Cardiac muscle cell (in vitro differentiated cells and primary cell): ENCODE measurements around the gene KRABD2.
A peak's percentile ranks its signal among the peaks of the same experiment; 100 is the strongest.

Experiments
- DNase-seq, 2 donors: peaks; one replicate each; pipeline versions ENCODE4 v3.0.0 to v3.0.0-alpha.2; 2010 to 2017; ENCODE audit warnings: low read depth in 1 of 2, low spot score in 1 of 2
- H3K27ac ChIP-seq: fragments of 200-600 bp; sonication (generic); 2 replicates; pipeline ENCODE4 v1.5.1; 2016
- H3K27me3 ChIP-seq: fragments of 200-600 bp; sonication (generic); 2 replicates; pipeline ENCODE4 v1.6.0; 2016; ENCODE audit warnings: control low read depth
- H3K36me3 ChIP-seq: fragments of 200-600 bp; sonication (generic); 2 replicates; pipeline ENCODE4 v1.5.1; 2016; ENCODE audit warnings: control low read depth
- H3K4me1 ChIP-seq: fragments of 200-600 bp; sonication (generic); 2 replicates; pipeline ENCODE4 v1.8.1; 2017; ENCODE audit warnings: low read depth, mild to moderate bottlenecking, mixed run types
- H3K4me3 ChIP-seq: fragments of 200-600 bp; sonication (generic); 2 replicates; pipeline ENCODE4 v1.5.1; 2016; ENCODE audit warnings: mild to moderate bottlenecking
- H3K9me3 ChIP-seq: fragments of 200-600 bp; sonication (generic); 2 replicates; pipeline ENCODE4 v1.5.1; 2017; ENCODE audit warnings: low read depth, mild to moderate bottlenecking, control low read depth
- CTCF ChIP-seq: IDR thresholded peaks from 2 replicates; pipeline ENCODE4 v1.5.1; 2012; ENCODE audit warnings: low read depth, mild to moderate bottlenecking, low read length

Gene KRABD2

GRCh38 chr17:8392274-8392673 is 15.8 kb upstream of the KRABD2 start:
- Histone ChIP-seq H3K4me1 (no peaks in the 10 kb centered on the region), H3K36me3 (no peaks in the 10 kb centered on the region), H3K4me3 (no peak overlapping the region), H3K9me3 (no peaks in the 10 kb centered on the region), H3K27me3 (no peaks in the 10 kb centered on the region), H3K27ac (no peak overlapping the region)
- no peak for TF ChIP-seq CTCF
- DNase-seq, result no peak

DNA sequence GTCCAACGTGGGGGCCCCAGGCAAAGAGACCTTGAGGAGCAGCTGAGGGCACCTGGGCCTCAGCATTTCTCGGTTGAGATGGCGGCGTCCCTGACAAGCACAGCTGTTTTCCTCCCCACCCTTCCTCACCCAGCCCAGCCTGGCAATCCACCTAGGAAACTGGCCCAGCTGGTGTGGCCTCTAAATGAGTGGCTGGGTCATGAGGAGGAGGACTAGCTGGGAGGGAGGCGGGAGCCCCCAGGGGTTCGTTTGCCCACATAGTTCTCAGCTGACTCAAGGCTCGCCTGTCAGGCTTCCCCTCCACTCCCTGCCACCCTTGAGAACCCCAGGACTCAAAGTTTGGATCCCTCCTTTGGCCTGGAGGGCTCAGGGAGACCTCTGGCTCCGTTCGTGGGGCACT is 15.2 kb upstream of the KRABD2 start:
- TF ChIP-seq CTCF, result no peak
- H3K36me3 ChIP-seq, result no peaks in the 10 kb centered on the region
- H3K9me3 ChIP-seq, result no peaks in the 10 kb centered on the region
- DNase-seq, result peak in 1 of 2 donors; percentile 29
- no peaks in the 10 kb centered on the region for H3K4me1 ChIP-seq
- H3K27ac ChIP-seq, result no peak overlapping the region
- H3K4me3 ChIP-seq, result no peak overlapping the region
- H3K27me3 ChIP-seq, result no peaks in the 10 kb centered on the region

DNA sequence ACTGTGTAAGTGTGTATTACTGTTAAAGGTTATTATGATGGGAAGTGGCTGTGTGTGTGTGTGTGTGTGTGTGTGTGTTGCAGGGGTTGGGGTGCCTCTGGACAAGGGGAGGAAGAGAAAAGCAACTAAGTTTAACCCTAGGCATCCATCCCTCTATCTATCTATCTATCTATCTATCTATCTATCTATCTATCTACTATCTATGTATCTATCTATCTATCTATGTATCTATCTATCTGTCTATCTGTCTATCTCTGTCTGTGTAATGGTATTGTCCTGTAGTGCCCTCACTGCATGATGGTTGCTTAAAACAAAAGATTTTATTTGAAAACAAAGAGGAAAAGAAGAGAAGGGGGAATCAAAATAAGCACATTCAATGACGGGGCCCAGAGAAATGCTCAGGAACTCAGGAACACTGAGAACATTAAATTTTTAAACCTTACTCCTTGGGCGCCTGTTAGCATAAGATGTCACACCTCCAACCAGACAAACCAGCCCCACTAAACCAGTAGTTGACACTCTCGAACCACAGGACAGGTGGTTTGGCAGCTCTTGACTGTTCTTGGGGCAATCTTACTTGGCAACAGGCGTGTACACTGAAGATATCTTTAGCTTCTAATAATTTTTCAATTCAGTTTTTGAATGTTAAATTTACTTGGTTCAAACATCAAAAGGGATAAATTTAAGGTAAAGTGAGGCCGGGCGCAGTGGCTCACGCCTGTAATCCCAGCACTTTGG is 11.6 kb upstream of the KRABD2 start:
- DNase-seq, result no peak
- no peak overlapping the region for H3K27ac ChIP-seq
- no peaks in the 10 kb centered on the region for H3K9me3 ChIP-seq
- TF ChIP-seq CTCF, result no peak
- no peak overlapping the region for H3K4me3 ChIP-seq
- no peaks in the 10 kb centered on the region for H3K4me1 ChIP-seq
- no peaks in the 10 kb centered on the region for H3K36me3 ChIP-seq
- no peaks in the 10 kb centered on the region for H3K27me3 ChIP-seq

- no peaks in the 10 kb centered on the region for H3K27me3 ChIP-seq
- H3K9me3 ChIP-seq, result no peaks in the 10 kb centered on the region
- DNase-seq, result no peak
- H3K4me3 ChIP-seq, result no peak overlapping the region
- no peaks in the 10 kb centered on the region for H3K36me3 ChIP-seq
- H3K27ac ChIP-seq, result no peak overlapping the region
- peaks cover 1% of the 10 kb centered on the region for H3K4me1 ChIP-seq
- TF ChIP-seq CTCF, result no peak
Measured at GRCh38 chr17:8386841-8387240, 10.3 kb upstream of the KRABD2 start.

DNA sequence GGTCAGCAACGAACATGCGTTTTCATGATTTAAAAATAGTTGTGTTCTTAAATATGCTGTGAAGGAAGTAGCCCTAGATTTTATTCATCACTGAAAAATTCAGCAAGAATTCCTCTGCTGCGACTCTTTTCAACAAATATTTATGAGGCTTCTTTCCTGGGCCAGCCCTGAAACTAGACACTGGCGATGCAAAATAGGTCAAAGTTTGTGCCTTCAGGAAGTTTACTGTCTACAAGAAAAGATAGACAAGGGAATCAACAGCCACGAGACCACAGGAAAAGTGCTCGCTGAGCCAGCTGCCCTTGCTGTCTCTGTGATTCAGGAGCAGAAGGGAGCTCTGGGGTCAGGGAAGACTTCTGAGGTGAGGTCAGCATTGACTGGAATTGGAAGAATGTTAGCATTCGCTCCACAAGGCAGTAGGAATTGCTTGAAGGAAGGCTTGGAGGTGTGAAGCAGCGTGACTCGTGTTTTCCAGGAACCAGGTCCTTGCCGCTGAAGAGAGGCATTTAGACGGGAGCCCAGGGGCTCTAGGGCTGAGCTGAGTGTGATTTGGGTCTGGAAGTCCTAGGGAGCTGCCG is 8.4 kb upstream of the KRABD2 start:
- no peaks in the 10 kb centered on the region for H3K9me3 ChIP-seq
- H3K27me3 ChIP-seq, result no peaks in the 10 kb centered on the region
- no peak for TF ChIP-seq CTCF
- peak overlapping the region; percentile 7 for H3K27ac ChIP-seq
- no peak overlapping the region for H3K4me3 ChIP-seq
- H3K4me1 ChIP-seq, result peaks cover 3% of the 10 kb centered on the region
- peaks cover 18% of the 10 kb centered on the region for H3K36me3 ChIP-seq
- peak; percentile 20 to 86 for DNase-seq
